Ascending aorta (tissue), 2 donors: ENCODE measurements around the gene TMEM163. TPM values are rescaled to one million over a fixed set of nuclear protein-coding genes. Genes with fewer than 3 reads are reported as not detected.

Source experiments
- DNase-seq, 2 donors: peaks; one replicate each; pipeline ENCODE4 v3.0.0-alpha.2; 2019; ENCODE audit warnings: low spot score in 2 of 2
- H3K27ac ChIP-seq, 2 donors: fragments of 200-600 bp; sonication (generic); one replicate each; pipeline ENCODE4 v1.5.1; 2016 to 2017; ENCODE audit warnings: mild to moderate bottlenecking in 1 of 2
- H3K27me3 ChIP-seq: fragments of 200-600 bp; sonication (generic); one replicate; pipeline ENCODE4 v1.5.1; 2017
- H3K36me3 ChIP-seq, 2 donors: fragments of 200-600 bp; sonication (generic); one replicate each; pipeline ENCODE4 v1.5.1; 2016
- H3K4me1 ChIP-seq, 2 donors: fragments of 200-600 bp; sonication (generic); one replicate each; pipeline ENCODE4 v1.5.1; 2016 to 2017; ENCODE audit warnings: mild to moderate bottlenecking in 1 of 2
- H3K4me3 ChIP-seq, 2 donors: fragments of 200-600 bp; sonication (generic); one replicate each; pipeline ENCODE4 v1.5.1; 2016 to 2017; ENCODE audit warnings: mild to moderate bottlenecking in 1 of 2
- H3K9me3 ChIP-seq, 2 donors: fragments of 200-600 bp; sonication (generic); one replicate each; pipeline ENCODE4 v1.5.1; 2016
- CTCF ChIP-seq, 3 experiments: fragments of 200-600 bp in 2 of 3; fragments of 450-650 bp in 1 of 3; sonication (generic) in 2 of 3; IDR thresholded peaks; one replicate each; pipeline ENCODE4 v1.5.1; 2016 to 2019; ENCODE audit warnings: antibody characterized with exemption in 3 of 3, mild to moderate bottlenecking in 1 of 3, moderate library complexity in 1 of 3
- intact Hi-C: fragments of 100-400 bp; cut with DNase I; formaldehyde crosslinking; loops from one replicate; pipeline ENCODE4 v1.15.1; 2023
- total RNA-seq: library from RNA; depleted of rRNA; stranded (reverse); fragments of >200 nt; gene quantifications from one replicate; pipeline ENCODE4 v1.1.0, GENCODE V29; 2016

The TMEM163 gene
- total RNA-seq, 1 donor from 2014 or later, result not detected

DNA sequence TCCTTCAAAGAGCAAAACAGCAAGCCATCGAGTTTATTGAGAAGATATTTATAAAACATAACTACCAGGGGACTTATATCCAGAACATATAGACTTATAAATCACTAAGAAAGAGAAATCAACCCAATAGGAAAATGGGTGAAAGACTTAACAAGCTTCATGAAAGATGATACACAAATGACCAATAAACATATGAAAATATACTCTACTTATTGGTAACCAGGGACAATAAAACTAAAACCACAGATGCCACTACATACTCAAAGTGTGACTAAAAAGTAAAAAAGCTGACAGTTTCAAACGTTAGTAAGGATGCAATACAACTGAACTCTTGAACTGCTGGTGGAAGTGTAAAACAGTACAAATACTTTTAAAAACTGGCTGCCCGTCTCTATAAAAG, 154.3 kb downstream of the TMEM163 start:
- no peak overlapping the region for H3K27ac ChIP-seq
- H3K9me3 ChIP-seq, result no peaks in the 10 kb centered on the region
- H3K4me1 ChIP-seq, result no peaks in the 10 kb centered on the region
- no peak for DNase-seq
- no peaks in the 10 kb centered on the region for H3K36me3 ChIP-seq
- intact Hi-C loops, result no loop called here
- no peak for TF ChIP-seq CTCF (IDR thresholded peaks at IDR 0.05)
- no peak overlapping the region for H3K4me3 ChIP-seq
- H3K27me3 ChIP-seq, result no peaks in the 10 kb centered on the region

GRCh38 chr2:134558208-134558830, 160.5 kb downstream of the TMEM163 start:
- Histone ChIP-seq H3K27me3 (no peaks in the 10 kb centered on the region), H3K4me1 (no peaks in the 10 kb centered on the region), H3K4me3 (no peak overlapping the region), H3K27ac (no peak overlapping the region), H3K9me3 (no peaks in the 10 kb centered on the region), H3K36me3 (no peaks in the 10 kb centered on the region)
- TF ChIP-seq CTCF (IDR thresholded peaks at IDR 0.05), result no peak
- intact Hi-C loops, result no loop called here
- no peak for DNase-seq

DNA sequence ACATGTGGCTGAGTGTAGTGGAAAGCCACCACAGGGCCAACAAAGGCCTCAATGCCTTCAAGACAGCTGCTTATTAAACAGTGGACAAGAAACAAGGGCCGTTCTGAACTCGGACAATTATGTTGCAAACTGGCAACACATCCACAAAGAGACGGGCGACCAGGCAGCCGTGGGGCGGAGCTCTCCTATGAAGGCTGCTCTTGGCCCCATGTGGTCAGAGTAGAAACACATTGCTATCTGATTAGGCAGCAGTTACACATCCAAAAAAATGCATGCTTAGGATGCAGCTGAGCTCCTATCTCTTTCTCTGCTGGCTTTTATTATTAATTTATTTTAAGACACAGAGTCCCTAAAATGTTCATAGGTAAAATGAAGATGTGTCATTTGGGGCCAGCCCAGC, 163.4 kb downstream of the TMEM163 start:
- Histone ChIP-seq H3K27ac (no peak overlapping the region), H3K36me3 (no peaks in the 10 kb centered on the region), H3K9me3 (no peaks in the 10 kb centered on the region), H3K27me3 (no peaks in the 10 kb centered on the region), H3K4me1 (no peaks in the 10 kb centered on the region), H3K4me3 (no peak overlapping the region)
- no peak for DNase-seq
- intact Hi-C loops, result no loop called here
- TF ChIP-seq CTCF (IDR thresholded peaks at IDR 0.05), result no peak

- Histone ChIP-seq H3K36me3 (no peaks in the 10 kb centered on the region), H3K27me3 (no peaks in the 10 kb centered on the region), H3K9me3 (no peaks in the 10 kb centered on the region), H3K4me3 (no peak overlapping the region), H3K27ac (no peak overlapping the region), H3K4me1 (no peaks in the 10 kb centered on the region)
- intact Hi-C loops, result no loop called here
- no peak for TF ChIP-seq CTCF (IDR thresholded peaks at IDR 0.05)
- DNase-seq, result no peak
Observed at GRCh38 chr2:134553657-134554056, 165.1 kb downstream of the TMEM163 start.

DNA sequence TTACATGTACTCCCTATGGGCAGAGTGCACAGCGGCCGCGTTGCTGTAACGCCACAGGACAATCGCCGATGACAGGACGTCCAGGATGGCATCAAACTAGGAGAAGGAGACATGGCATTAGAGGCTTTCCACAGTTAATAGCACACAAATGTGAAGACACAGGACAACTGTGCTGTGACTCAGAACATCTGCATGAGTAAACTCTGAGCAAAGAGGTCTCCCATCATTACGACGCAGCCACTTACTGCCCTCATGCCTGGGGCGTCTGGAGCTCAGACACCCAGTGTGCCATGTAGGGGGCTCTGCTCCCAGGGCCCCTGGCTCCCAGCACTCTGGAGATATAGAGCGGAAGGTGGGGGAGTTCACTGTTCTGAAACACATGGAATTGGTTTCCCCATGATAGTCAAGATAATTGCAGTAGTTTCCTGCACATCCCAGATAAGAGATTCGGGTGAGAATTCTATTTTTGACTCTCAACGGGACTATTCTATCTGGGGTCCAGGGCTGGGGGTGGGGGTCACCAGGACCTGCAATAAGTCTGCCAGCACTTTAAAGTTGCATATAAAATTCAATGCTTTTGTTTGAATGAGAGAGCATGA, 168.1 kb downstream of the TMEM163 start:
- DNase-seq, result no peak
- Histone ChIP-seq H3K4me1 (no peaks in the 10 kb centered on the region), H3K4me3 (no peak overlapping the region), H3K27me3 (no peaks in the 10 kb centered on the region), H3K36me3 (no peaks in the 10 kb centered on the region), H3K27ac (no peak overlapping the region), H3K9me3 (no peaks in the 10 kb centered on the region)
- no peak for TF ChIP-seq CTCF (IDR thresholded peaks at IDR 0.05)
- intact Hi-C loops, result no loop called here
